MM.1S (cell line): Measurements from ENCODE around the gene ZNF438.

Experiments used
- CTCF ChIP-seq: fragments of 300-600 bp; sonication (generic); IDR thresholded peaks from 2 replicates; pipeline ENCODE4 v1.5.1; 2016; ENCODE audit warnings: antibody characterized with exemption, low read length, mixed read lengths
- EZH2 ChIP-seq: fragments of 300-600 bp; sonication (generic); optimal IDR thresholded peaks from 2 replicates; pipeline ENCODE3; 2017; ENCODE audit warnings: low read depth, mild to moderate bottlenecking, antibody characterized with exemption, low read length, mixed read lengths
- EZH2phosphoT487 ChIP-seq: fragments of 300-600 bp; sonication (generic); IDR thresholded peaks from 2 replicates; pipeline ENCODE4 v1.6.1; 2018; ENCODE audit warnings: antibody characterized with exemption, low read length

GRCh38 chr10:30974355-30974754 is 57.3 kb downstream of the ZNF438 start:
- TF ChIP-seq CTCF (no peak), EZH2 (no peak), EZH2phosphoT487 (no peak)
